CD4-positive, alpha-beta T cell treated with Interleukin-15 for 1 hour (primary cell): Measurements from ENCODE around the gene OPALIN.
"Not testable (repeated sequence)": the region's sequence is repeated elsewhere in the genome, so short reads cannot be mapped to it uniquely, and the experiment has no call there.

Experiments used
- DNase-seq: peaks from one replicate; pipeline ENCODE4 v3.0.0-alpha.2; 2020

The OPALIN gene

GRCh38 chr10:96334616-96335526, 23.9 kb downstream of the OPALIN start:
- DNase-seq = no peak

- no peak for DNase-seq
These were observed 25.7 kb downstream of the OPALIN start for GRCh38 chr10:96333101-96333500.

GRCh38 chr10:96327462-96327861, 31.3 kb downstream of the OPALIN start:
- no peak for DNase-seq

DNA sequence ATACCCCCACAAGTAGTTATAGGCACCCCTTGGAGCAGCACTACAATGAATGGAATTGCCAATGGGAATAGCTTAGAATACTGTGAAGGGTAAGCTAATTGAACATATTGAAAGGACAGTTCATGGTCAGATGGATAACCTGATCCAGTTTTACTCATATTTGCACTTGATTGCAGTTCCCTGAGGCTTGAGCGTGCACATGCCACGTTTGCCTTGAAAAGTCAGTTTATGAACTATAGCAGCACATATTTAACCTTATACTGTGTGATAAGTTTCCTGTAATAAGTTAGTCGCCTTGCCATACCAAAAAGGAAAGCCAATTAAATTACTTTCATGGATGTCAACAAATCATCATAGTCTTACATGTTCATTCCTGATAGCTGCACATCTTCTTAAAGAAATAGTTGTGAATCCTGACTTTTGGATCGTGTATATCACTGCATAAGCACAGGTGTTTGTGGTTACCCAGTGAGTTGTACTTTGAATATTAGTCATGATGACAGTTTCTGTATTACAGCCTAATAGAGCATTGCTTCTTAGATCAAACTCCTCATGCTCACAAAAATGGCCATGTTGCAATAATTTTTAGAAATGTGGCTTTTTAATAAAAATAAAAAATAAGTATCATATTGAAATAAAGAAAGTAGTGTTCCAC, 33.0 kb downstream of the OPALIN start:
- DNase-seq = no peak

DNA sequence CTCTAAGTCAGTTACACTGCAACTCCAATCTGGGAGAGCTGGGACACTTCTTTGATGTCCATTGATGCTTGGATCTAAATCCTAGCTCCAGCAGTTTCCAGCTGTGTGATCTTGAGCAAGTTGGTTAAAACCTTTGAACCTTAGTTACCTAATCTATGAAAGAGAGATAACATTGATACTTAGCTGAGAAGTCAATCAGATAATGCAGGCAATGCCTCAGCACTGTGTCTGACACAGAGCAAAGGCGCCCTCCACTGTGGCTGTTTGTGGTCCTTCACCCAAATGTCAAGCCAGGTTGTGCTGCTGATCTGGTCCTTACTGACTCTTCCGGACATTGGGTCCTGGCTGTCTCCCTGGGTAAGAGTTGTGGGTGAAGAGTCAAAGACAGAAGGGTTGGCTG, 34.4 kb downstream of the OPALIN start:
- no peak for DNase-seq

DNA sequence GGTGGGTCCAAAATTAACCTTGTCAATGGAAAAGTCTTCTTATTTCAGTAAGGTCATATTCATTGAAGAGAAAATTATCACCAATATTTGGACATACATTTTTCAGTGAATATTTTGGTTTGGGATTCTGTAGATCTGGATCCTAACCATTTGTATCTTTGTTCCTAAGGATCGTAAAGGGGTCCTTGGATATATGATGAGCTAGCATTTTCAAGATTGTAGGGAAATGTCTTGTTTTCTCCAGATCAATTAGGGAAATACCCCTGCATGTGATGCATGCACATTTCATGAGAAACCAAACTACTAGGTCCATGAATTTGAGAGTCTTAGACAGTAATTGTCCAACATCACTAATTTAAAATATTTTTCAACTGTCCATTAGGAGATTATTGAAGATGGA, 36.5 kb downstream of the OPALIN start:
- DNase-seq = no peak

- DNase-seq = no peak
These were observed 37.0 kb downstream of the OPALIN start for GRCh38 chr10:96321822-96322221.

- DNase-seq = no peak
These were observed 38.9 kb downstream of the OPALIN start for GRCh38 chr10:96319754-96320474.

- DNase-seq = no peak
These were observed 41.6 kb downstream of the OPALIN start for GRCh38 chr10:96317067-96317833.

- DNase-seq = no peak
These were observed 45.5 kb downstream of the OPALIN start for GRCh38 chr10:96313344-96313743.

DNA sequence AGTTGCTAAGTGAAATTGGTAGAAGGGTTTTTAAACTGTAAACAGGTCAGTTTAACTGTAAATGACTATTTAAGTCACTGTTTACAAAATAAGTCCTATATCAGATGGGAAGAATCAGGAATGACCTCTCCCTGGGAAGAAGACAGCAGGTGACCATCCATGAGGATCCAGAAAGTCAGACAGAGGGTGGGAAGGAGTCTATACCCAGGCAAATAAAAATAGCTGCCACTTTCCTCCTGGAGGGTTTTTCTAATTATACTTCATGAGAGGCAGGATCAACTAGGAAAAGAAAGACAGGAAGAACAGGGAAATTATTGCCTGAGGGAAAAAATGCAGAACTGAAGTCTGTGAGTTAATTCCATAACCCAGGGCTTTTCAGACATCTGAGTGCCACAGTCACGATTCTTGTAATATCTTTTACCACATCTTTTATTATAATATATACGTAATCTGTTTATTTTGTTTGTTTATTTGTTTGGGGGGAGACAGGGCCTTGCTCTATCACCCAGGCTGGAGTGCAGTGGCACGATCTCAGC, 47.6 kb downstream of the OPALIN start:
- DNase-seq = no peak

- no peak for DNase-seq
These were observed 48.5 kb downstream of the OPALIN start for GRCh38 chr10:96310321-96310669.

DNA sequence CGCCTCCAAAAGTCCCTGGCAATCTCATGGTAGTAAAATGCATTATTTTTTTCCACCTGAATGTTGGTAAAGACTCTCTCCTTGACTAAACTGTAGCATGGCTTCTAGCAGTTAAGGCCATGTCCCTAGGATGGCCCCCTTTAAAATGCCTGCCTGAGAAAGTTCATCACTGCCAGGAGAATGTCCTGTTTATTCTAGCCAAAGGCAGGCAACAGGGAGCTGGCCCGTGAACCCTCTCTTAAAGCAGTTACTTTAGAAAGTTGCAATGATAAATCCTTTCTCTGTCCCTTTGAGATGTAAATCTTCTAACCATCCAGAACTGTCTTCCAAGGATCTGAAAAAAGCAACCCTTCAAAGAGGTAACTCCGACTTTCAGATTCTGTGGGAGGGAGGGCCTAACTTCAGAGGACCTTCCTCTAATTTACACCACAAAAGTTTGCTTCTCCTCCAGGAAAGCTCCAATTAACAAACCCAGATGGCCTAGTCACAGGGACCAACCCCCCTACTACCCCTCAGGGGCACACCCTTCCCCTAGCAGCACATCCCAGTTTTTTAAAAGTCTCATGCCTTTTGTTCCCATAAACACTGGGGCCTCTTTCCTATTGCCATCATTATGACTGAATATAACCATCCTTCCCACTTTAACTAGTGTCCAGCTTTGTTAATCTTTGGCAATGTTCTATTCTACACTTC, 49.0 kb downstream of the OPALIN start:
- DNase-seq = no peak

GRCh38 chr10:96308854-96309253, 49.9 kb downstream of the OPALIN start:
- DNase-seq = not testable (repeated sequence)

GRCh38 chr10:96306516-96306915, 52.3 kb downstream of the OPALIN start:
- peak; percentile 48 for DNase-seq

DNA sequence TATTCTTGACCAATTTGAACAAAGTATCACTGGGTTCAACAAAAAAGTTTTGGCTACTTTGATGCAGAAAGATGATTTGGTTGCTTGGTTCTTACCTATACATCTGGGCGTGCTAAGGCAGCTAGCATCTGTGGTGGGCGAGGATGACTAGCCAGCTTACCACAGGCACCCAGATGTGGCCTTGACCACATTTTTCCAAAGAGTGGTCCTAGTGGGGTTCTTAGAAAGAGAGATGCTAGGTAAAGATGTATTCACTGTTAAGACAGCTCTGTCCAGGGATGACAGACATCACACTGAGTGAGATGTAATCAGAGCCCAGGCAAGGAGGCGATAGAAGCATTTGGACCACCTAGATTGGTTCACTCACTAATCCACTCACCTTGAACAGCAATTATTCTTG, 53.8 kb downstream of the OPALIN start:
- DNase-seq = no peak

DNA sequence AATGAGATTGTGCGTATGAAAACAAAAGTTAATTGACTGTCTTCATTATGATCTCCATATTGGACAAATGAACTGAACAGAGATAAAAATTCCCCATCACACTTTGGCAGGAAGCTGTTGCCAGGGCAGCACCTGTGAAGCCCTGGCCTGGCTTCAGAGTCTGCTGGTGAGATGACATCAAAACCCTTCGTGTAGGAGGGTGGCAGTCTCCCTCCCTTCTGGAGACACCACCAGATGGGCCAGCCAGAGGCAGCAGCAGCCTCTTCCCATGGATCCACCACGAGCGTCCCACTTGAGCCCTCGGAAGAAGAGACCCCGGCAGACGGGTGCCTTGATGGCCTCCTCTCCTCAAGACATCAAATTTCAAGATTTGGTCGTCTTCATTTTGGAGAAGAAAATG, 54.6 kb downstream of the OPALIN start, which contains the start of gene DNTT:
Gene DNTT (plus strand): TSS at position 205 of the 400 bp plus-strand sequence. CDS start 64 bp downstream, at position 269.
- no peak for DNase-seq

- no peak for DNase-seq
These were observed 57.2 kb downstream of the OPALIN start for GRCh38 chr10:96301616-96302015.

GRCh38 chr10:96299383-96299782, 59.4 kb downstream of the OPALIN start:
- peak; percentile 24 for DNase-seq

DNA sequence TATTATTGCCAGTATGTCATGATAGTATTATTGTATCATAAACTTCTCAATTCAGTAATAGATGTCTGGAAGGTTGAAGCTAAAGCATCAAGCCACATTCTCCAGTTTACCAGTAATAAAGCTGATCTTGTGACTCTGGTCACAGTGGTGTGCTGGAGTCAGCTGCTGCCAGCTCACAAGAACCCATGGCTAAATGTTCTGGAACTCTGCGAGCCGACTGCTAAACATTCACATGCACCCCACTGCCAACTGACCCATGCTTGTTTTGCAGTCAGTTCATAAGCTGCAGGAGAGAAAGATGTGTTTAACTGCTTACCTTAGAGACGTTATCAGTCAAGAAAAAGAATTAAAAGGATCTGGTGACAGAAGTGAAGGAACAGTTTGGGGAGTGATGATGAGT, 60.4 kb downstream of the OPALIN start:
- DNase-seq = no peak

DNA sequence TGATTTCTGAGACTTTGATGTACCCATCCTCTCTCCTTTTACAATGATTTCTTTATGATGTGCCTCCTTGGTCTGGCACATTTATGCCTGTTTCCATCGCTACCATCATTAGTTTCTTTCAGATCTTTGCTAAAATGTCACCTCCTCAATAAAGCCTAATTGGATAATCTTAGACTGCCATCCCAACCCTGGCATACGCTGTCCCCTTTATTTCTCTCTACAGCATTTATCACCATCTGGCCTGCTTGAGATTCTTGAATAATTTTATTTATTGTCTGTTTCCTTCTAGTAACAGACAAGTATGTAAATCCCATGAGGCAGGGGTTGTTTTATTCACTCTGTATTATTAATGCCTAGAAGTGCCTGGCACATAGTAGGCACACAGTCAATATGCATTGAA, 61.3 kb downstream of the OPALIN start:
- DNase-seq = no peak

- no peak for DNase-seq
These were observed 63.3 kb downstream of the OPALIN start for GRCh38 chr10:96295475-96295874.
